Pancreas (tissue), 10 donors: ENCODE measurements around the gene C9orf85. TPM values are rescaled to one million over a fixed set of nuclear protein-coding genes. Genes with fewer than 3 reads are reported as not detected.
"Not testable (repeated sequence)": the region's sequence is repeated elsewhere in the genome, so short reads cannot be mapped to it uniquely, and the experiment has no call there.

Source experiments
- ATAC-seq, 4 donors: fragments of 200-7000 bp; cut with Tn5 transposase; one replicate each; pipeline versions ENCODE4 v1.8.0 to v1.9.1; 2020; ENCODE audit warnings: mild to moderate bottlenecking in 4 of 4, moderate library complexity in 4 of 4
- DNase-seq, 6 donors: peaks; one replicate each; pipeline ENCODE4 v3.0.0-alpha.2; 2020
- FAIRE-seq: peaks from 2 replicates; lab custom pipeline; 2012; peaks lifted over from hg19 to GRCh38; lab: Jason Lieb, UNC
- H3K27ac ChIP-seq, 4 donors: fragments of 200-600 bp; sonication (generic); 1 replicate in 3 of 4; 2 replicates in 1 of 4; pipeline versions ENCODE4 v1.5.0 to v1.8.0; 2020
- H3K27me3 ChIP-seq, 4 donors: fragments of 200-600 bp; one replicate each; pipeline ENCODE4 v1.8.0; 2021
- H3K36me3 ChIP-seq, 3 donors: fragments of 200-600 bp; sonication (generic) in 1 of 3; one replicate each; pipeline versions ENCODE4 v1.5.0 to v1.8.0; 2020 to 2021
- H3K4me1 ChIP-seq, 3 donors: fragments of 200-600 bp; one replicate each; pipeline ENCODE4 v1.8.0; 2021
- H3K4me3 ChIP-seq, 4 donors: fragments of 200-600 bp; sonication (generic) in 2 of 4; one replicate each; pipeline versions ENCODE4 v1.5.0 to v1.8.0; 2020 to 2021
- H3K9me3 ChIP-seq, 4 donors: fragments of 200-600 bp; one replicate each; pipeline ENCODE4 v1.8.0; 2021
- WGBS, 2 donors: extraction: QIAGEN DNeasy Blood & Tissue Kit; methylation state at CpG; one replicate each; pipeline ENCODE4 v1.1.7; 2013; 5-methylcytosine and 5-hydroxymethylcytosine counted together
- intact Hi-C, 3 donors: fragments of 100-400 bp; cut with DNase I; formaldehyde crosslinking; loops; one replicate each; pipeline versions ENCODE4 v1.11.1 to v1.14.2; 2022
- polyA plus RNA-seq, 2 donors: library from polyadenylated mRNA; stranded (reverse); fragments of 200-250 nt; gene quantifications; one replicate each; pipeline ENCODE4 v1.2.3, GENCODE V29; 2013
- total RNA-seq, 6 donors: library from RNA; stranded (reverse); fragmentation: NEBNext Ultra II Directional in 4 of 6; extraction: Animal tissue kit (Norgen Biotek cat#: 25700) in 4 of 6; gene quantifications; one replicate each; pipeline versions ENCODE4 v1.2.1 to v1.2.4, GENCODE V29; 2021 to 2023
- TF ChIP-seq, protein P1 (sequence below), 4 donors: fragments of 200-600 bp; sonication (generic) in 3 of 4; IDR thresholded peaks; one replicate each; pipeline versions ENCODE4 v1.5.0 to v1.8.0; 2021; ENCODE audit warnings: antibody characterized with exemption in 4 of 4
- donor health status: healthy with polysubstance abuse.
- donor health status: DM: no; HTN: no; CAD: no; lungs with moderate emphysema.
- donor health status: DM: no; HTN: no; CAD: no.
- donor health status: control.
- donor health status: control.
- donor health status: Bipolar disorder and iron deficiency.
- donor health status: DM: yes; HTN: yes; CAD: no.
- donor health status: DM: no; HTN: no; CAD: no.
- donor health status: DM: no; HTN: no; CAD: no.
- donor health status: DM: yes; HTN: yes; CAD: no.

The C9orf85 gene
- total and polyA plus RNA-seq, 8 donors = 3.9 to 10.0 (median 5.6) TPM

DNA sequence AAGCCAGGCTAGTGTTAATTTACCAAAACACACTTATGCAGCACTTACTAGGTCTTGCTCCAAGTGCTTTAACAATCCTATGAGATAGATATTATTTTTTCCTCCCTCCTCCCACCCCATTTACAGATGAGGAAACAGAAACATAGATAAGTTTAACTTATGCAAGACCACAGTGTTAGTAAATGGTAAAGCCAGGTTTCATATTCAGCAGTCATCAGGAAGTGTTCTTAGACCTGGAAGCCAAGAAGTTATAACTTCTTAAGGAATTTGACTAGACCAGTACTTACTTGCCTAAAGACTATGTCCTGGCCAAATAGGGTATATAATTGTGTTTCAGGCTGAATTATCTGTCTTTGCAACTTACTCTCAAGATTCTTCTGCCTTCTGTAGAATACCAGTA, 16.3 kb upstream of the C9orf85 start:
- peak in 3 of 4 donors; percentile 29 to 68 (median 44) for ATAC-seq
- no peaks in the 10 kb centered on the region for H3K36me3 ChIP-seq
- no peaks in the 10 kb centered on the region for H3K27me3 ChIP-seq
- DNase-seq = no peak
- no peak overlapping the region for H3K27ac ChIP-seq
- H3K9me3 ChIP-seq = no peaks in the 10 kb centered on the region
- TF ChIP-seq, protein P1, sequence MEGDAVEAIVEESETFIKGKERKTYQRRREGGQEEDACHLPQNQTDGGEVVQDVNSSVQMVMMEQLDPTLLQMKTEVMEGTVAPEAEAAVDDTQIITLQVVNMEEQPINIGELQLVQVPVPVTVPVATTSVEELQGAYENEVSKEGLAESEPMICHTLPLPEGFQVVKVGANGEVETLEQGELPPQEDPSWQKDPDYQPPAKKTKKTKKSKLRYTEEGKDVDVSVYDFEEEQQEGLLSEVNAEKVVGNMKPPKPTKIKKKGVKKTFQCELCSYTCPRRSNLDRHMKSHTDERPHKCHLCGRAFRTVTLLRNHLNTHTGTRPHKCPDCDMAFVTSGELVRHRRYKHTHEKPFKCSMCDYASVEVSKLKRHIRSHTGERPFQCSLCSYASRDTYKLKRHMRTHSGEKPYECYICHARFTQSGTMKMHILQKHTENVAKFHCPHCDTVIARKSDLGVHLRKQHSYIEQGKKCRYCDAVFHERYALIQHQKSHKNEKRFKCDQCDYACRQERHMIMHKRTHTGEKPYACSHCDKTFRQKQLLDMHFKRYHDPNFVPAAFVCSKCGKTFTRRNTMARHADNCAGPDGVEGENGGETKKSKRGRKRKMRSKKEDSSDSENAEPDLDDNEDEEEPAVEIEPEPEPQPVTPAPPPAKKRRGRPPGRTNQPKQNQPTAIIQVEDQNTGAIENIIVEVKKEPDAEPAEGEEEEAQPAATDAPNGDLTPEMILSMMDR (IDR thresholded peaks at IDR 0.05) = no peak
- FAIRE-seq = no peak
- no peak overlapping the region for H3K4me3 ChIP-seq
- H3K4me1 ChIP-seq = peaks cover 5 to 21% (median 18%) of the 10 kb centered on the region in 3 donors
- intact Hi-C loops = no loop called here

GRCh38 chr9:71895955-71896354, 15.5 kb upstream of the C9orf85 start:
- ATAC-seq = no peak
- no peaks in the 10 kb centered on the region for H3K27me3 ChIP-seq
- H3K9me3 ChIP-seq = no peaks in the 10 kb centered on the region
- H3K4me3 ChIP-seq = no peak overlapping the region
- DNase-seq = no peak
- no peak overlapping the region for H3K27ac ChIP-seq
- H3K36me3 ChIP-seq = no peaks in the 10 kb centered on the region
- no peak for FAIRE-seq
- H3K4me1 ChIP-seq = peaks cover 5 to 21% (median 18%) of the 10 kb centered on the region in 3 donors
- intact Hi-C loops = no loop called here
- TF ChIP-seq, protein P1 (IDR thresholded peaks at IDR 0.05) = no peak

- Histone ChIP-seq H3K27ac (no peak overlapping the region), H3K27me3 (no peaks in the 10 kb centered on the region), H3K9me3 (no peaks in the 10 kb centered on the region), H3K36me3 (no peaks in the 10 kb centered on the region), H3K4me3 (no peak overlapping the region), H3K4me1 (peaks cover 5 to 21% (median 18%) of the 10 kb centered on the region in 3 donors)
- TF ChIP-seq, protein P1 (IDR thresholded peaks at IDR 0.05) = no peak
- intact Hi-C loops = no loop called here
- no peak for FAIRE-seq
- no peak for ATAC-seq
- no peak for DNase-seq
Observed at GRCh38 chr9:71896761-71897160, 14.7 kb upstream of the C9orf85 start.

- FAIRE-seq = no peak
- no peak for DNase-seq
- no peaks in the 10 kb centered on the region for H3K36me3 ChIP-seq
- TF ChIP-seq, protein P1 (IDR thresholded peaks at IDR 0.05) = no peak
- H3K27me3 ChIP-seq = no peaks in the 10 kb centered on the region
- 88 to 95% methylated on average over 1 of the region's 1 CpG for WGBS, 2 donors
- no peaks in the 10 kb centered on the region for H3K9me3 ChIP-seq
- no peak overlapping the region for H3K27ac ChIP-seq
- intact Hi-C loops = no loop called here
- no peak for ATAC-seq
- peaks cover 5 to 21% (median 21%) of the 10 kb centered on the region in 3 donors for H3K4me1 ChIP-seq
- no peak overlapping the region for H3K4me3 ChIP-seq
Observed at GRCh38 chr9:71897577-71897976, 13.9 kb upstream of the C9orf85 start.

GRCh38 chr9:71898756-71899155, 12.7 kb upstream of the C9orf85 start:
- H3K9me3 ChIP-seq, ATAC-seq, DNase-seq, H3K27me3 ChIP-seq, H3K27ac ChIP-seq, H3K4me3 ChIP-seq, FAIRE-seq, H3K36me3 ChIP-seq, intact Hi-C loops: not testable (repeated sequence)
- peaks cover 5 to 29% (median 23%) of the 10 kb centered on the region in 3 donors for H3K4me1 ChIP-seq
- 93 to 98% methylated on average over 6 of the region's 6 CpGs for WGBS, 2 donors
